GM10266 (cell line): Measurements from ENCODE around the gene TOR4A.

Source experiments
- DNase-seq: peaks from one replicate; pipeline ENCODE4 v3.0.0; 2012; ENCODE audit errors: extremely low spot score
- TF ChIP-seq, protein P1 (sequence below): IDR thresholded peaks from 2 replicates; pipeline ENCODE4 v1.5.1; 2012; ENCODE audit warnings: mild to moderate bottlenecking, low read depth; ENCODE audit not compliant: control insufficient read depth, insufficient read depth; ENCODE audit errors: missing control alignments

Gene TOR4A

DNA sequence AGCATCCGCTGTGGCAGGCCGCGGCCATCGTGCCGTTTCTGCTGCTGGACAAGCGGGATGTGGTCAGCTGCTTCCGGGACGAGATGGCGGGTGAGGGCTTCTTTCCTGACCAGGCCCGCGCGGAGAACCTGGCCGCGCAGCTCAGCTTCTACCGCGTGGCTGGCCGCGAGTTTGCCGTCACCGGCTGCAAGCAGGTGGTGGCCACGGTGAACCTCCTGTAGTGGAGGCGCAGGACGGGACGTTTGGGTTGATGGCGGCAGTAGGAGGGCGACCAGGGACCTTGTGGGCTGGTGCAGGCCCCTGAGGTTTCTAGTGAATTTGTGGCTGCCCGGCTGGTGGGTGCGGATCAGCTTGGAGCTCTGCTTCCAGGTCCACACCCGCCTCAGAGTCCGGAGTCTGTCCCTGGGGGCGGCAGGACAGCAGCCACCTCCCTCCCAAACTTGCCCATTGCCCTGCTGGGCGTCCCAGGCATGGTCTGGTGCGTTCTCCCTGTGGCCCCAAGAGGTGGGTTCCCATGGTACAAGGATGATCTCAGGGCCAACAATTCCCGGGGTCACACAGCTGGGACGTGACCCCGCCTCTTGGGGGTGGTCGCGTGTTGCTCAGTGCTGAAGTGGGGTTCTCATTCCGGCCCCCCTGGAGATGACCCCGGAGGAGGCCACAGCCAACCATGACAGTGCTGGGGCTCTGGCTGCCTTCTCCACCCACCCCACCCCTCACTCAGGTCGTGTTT lies 2.4 kb downstream of the TOR4A start:
- TF ChIP-seq, protein P1, sequence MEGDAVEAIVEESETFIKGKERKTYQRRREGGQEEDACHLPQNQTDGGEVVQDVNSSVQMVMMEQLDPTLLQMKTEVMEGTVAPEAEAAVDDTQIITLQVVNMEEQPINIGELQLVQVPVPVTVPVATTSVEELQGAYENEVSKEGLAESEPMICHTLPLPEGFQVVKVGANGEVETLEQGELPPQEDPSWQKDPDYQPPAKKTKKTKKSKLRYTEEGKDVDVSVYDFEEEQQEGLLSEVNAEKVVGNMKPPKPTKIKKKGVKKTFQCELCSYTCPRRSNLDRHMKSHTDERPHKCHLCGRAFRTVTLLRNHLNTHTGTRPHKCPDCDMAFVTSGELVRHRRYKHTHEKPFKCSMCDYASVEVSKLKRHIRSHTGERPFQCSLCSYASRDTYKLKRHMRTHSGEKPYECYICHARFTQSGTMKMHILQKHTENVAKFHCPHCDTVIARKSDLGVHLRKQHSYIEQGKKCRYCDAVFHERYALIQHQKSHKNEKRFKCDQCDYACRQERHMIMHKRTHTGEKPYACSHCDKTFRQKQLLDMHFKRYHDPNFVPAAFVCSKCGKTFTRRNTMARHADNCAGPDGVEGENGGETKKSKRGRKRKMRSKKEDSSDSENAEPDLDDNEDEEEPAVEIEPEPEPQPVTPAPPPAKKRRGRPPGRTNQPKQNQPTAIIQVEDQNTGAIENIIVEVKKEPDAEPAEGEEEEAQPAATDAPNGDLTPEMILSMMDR: no peak
- DNase-seq: no peak

DNA sequence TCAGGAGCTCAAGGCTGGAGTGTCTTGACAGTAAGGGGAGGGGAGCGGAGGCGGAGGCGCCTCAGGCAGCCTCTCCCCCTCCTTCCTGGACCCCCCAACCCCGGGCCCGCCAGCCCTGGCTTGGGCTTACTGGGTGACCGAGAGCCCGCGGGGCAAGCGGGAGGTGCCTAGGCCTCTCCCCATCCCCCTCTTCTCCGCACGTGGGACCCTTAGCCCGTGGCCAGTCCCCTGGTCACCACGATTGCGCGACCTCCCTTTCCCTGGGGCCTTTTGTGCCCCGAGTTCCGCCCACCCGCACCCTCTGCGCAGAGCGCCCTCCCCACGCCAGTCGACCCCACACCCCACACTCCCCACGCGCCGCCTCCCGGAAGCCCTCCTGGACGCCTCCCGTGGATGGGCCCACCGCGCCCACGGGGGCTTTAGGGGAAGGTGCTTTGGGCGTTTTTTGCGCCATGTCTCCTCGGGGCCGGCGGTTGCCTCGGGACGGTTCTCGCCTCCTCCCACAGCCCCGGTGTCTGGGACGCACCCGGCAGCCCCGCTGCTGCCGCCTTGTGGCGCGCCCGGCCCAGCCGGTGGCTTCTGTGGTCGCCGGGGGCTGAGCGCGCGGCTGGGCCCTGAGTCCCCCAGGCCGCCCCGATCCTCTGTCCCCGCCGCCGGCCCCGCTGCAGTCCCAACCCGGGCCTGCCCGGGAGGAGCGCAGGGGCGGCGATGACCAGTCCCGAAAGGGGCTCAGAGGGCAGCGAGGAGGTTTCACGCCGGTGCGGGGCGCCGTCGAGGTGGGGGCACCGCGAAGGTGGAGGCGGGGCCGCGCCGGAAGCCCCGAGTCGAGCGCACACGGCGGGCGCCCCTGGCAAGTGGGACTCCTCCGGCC lies 3.2 kb downstream of the TOR4A start:
- DNase-seq: no peak
- TF ChIP-seq, protein P1: no peak

DNA sequence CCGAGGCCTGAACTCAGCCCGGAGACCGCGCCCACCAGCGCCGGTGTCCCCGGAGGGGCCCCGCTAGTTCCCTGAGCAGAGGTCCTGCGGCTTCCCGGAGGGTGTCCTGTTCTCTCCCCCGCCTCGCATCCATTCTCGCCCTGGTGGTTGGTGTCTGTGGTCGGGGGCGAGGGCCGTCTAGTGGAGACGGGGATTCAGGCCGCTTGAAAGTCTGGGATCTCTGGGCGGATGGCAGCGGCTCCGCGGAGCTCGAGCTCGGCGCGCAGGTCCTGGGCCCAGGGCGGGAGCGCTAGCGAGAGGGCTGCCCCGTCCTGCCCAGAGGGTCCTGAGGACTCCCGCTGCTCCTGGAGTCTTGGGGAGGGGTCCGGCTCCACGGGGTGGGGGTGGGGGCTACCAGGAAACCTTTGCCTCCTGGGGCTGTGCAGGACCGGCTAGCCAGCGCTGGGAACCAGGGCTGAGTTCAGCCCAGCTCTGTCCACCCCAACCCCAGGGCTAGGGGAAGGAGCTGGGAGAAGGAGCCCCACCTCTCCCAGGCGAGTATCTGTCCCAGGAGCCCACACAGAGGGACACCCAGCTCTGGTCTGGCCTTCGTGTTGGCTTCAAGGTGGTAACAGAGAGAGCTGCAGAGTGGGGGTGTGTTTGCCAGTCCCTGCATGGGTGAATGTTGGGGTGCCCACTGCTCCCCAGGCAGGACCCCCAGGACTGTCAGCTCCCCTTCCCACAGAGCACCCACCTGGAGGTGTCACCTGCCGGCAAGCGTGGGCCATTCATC lies 4.0 kb downstream of the TOR4A start:
- TF ChIP-seq, protein P1: no peak
- DNase-seq: no peak

DNA sequence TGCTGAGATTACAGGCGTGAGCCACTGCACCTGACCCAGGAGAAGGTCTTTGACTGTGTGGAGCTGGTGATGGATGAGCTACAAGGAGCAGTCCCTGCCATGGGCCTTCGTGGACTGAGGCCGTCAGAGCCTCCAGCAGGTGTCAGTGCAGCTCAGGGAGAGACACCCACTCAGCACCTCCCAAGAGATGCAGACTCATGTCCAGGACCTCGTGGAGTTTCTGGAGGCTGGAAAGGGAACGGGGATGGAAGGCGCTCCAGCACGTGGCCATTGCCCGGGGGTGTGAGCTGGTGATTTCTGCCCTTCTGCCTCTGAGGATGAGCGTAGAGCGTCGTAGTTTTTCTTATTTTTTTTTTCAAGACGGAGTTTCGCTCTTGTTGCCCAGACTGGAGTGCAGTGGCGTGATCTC lies 9.5 kb downstream of the TOR4A start:
- TF ChIP-seq, protein P1: peak; percentile 41
- DNase-seq: peak; percentile 61

DNA sequence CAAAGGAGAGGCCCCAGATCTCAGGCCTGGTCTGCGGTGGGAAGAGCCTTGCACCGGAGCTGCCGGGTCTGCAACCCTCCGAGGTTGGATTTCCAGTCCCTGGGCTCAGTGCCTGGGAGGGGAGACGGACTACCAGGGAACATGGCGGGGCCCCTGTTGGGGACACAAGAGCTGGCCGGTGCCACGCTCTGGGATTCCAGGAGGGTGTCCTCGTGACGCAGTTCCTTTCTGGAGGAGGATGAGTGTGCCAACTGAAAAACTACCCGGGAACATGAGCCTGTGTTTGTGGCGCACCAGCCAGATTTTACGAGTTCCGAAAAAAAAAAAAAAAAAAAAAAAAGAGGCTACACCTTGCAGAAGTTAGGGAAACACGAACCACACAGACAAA lies 15.6 kb downstream of the TOR4A start:
- DNase-seq: no peak
- TF ChIP-seq, protein P1: no peak

DNA sequence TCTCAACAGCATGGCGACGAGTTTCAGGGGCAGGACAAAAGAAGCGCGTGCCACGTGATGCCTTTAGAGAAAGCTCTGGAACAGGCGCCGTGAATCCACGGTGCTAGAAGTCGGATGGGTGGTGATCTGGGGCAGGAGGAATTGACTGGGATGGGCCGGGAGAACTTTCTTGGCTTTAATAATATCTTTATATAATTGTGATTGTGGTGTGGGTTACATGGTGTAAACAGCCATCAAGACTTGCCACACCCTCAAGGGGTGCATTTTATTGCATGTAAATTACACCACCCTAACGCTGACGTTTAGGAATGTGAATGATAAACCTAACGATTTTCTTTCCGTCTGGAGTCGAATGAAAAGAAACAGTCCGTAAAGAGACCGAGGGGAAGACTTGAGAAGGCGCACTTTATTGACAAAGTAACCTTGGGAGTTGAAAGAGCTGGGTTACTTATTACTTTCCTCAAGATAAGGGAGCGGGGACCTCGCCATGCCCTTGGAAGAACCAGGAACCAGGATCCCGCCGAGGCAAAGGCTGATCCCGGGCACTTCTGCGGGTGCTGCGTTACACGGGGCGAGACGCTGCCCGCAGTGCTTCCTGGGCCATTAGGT lies 16.1 kb downstream of the TOR4A start:
- TF ChIP-seq, protein P1: no peak
- no peak for DNase-seq
